GM21737 (cell line): ENCODE data around the gene CCR6.
"Not testable (repeated sequence)": the region's sequence is repeated elsewhere in the genome, so short reads cannot be mapped to it uniquely, and the experiment has no call there.

Experiments
- ATAC-seq: cut with Tn5 transposase; IDR thresholded peaks from one replicate; pipeline ENCODE4 v1.9.1; 2021; ENCODE audit warnings: mild to moderate bottlenecking, moderate library complexity; ENCODE audit not compliant: unreplicated experiment

The CCR6 gene

DNA sequence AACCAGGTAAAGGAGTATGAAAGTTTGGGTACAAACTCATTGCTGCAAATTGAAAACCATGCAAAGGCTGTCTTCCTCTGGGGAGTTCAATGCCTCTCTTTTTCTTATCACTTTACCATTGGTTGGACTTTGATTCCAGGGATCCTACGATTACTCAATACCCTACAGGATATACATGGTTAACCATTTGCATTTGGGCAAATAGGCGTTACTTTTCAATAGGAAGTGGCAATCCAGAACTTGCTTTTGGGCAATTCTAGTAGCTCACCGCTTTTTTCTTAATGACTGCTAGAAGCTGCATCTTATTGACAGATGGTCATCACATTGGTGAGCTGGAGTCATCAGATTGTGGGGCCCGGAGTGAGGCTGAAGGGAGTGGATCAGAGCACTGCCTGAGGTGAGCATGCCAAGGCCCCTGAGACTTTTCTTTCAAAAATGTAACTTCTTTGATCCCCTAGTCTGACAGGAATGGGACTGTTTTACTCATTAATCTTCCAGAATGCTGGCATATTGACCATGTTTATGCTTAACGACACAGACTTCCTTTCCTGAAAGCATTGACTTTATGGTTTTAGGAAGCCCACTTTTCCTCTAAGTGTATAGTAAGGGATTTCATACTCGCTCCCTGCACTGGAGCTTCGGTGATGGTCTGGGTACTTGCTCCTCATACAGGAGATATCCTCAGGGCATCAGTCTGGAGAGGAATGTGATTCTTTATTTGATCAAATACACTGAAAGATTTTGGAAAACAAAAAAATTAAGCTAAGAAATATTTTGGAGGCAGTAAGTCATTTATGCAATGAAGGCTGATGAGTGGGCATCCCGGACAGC is at the start of gene CCR6:
TSS of gene CCR6 (plus strand) at position 270 of the 831 bp plus-strand sequence. CDS start 13,039 bp downstream, outside the sequence.
- no peak for ATAC-seq

DNA sequence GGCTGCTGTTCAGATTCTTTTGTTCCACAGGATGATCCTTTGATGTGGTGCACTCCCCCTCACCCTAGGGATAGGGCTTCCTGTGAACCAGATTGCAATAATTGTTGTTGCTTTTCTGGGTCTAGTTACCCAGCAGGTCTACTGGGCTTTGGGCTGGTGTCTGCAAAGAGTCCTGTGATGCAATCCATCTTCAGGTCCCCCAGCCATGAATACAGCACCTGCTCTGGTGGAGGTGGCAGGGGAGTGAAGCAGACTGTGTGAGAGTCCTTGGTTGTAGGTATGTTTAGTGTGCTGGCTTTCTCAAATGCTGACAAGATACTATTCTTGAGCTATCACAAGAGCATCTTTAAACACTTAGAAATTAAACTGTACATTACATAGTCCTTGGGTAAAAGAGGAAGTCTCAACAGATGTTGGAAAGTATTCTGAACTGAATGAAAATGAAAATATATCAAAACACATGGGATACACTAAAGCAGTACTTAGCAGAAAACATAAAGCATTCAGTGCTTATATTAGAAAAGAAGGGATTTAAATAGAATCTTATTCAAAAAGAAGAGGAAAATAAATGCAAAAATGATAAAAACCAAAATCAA is 49.1 kb upstream of the CCR6 start:
- ATAC-seq: no peak

DNA sequence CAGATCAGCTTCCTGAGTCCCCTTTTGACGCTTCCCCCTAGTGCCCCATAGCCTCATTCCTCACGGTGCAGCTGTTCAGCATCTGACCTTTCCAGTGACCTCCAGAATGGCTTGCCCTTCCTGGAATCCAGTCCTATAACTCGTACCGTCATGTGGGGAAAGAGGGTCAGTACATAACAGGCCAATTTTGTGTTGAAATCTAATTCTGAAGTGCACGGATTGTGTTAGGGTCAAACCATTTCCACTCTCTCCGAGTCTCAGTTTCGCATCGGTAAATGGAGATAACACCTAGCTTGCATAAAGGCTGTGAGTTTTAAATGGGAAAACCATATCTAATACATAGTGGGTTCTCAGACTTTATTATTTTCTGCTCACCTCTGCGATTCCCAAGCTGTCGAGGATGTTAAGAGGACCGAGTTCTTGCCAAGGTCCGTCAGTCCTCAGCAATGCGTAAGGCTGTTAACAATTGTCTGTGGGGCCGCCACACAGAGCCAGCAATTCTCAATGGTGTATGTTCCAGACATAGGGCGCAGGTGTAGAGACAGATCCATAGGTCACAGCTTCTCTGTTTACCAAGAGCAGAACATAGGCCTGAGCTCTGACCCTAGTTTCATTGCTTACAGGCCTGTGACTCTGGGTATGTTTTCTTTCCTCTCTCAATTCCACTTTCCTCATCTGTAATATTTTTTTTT is 45.5 kb upstream of the CCR6 start:
- ATAC-seq: no peak

DNA sequence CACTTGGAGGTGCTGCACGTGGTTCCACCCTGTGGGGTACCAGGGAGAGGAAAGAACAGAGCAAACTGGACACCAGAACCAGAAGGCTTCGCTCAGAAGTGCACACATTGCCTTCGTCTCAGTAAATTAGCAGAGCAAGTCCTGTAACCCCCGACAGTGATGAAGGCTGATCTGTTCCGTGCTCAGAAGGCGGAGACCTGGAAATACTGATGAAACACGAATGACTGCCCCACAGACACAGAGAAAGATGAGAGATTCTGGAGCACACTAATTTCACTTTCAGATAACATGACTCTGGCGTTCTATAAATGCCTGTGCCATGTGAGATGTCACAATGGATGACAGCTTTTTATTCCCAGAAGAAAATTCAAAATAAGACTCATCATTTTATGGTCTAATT is 44.2 kb upstream of the CCR6 start:
- ATAC-seq: no peak

DNA sequence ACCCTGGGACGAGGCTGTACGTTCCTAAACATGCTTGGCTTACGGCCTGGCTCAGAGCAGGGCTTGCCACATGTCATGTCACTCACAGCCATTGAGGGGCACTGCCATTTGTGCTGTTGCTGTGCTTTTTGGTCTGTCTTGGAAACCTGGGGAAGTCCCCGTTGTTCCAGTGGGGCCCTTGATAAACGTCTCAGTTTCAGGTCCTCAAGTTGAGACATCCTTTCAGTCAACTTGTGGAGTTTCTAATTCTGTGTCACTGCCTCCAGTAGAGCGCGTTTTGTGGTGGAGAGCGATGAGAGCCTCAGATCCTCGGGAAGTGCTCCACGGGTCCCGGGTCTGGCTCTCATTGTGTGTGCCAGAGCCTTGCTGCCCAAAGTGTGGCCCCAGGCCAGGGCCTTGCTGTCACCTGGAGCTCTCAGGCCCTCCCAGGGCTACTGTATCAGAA is 43.0 kb upstream of the CCR6 start:
- ATAC-seq: peak; percentile 99

DNA sequence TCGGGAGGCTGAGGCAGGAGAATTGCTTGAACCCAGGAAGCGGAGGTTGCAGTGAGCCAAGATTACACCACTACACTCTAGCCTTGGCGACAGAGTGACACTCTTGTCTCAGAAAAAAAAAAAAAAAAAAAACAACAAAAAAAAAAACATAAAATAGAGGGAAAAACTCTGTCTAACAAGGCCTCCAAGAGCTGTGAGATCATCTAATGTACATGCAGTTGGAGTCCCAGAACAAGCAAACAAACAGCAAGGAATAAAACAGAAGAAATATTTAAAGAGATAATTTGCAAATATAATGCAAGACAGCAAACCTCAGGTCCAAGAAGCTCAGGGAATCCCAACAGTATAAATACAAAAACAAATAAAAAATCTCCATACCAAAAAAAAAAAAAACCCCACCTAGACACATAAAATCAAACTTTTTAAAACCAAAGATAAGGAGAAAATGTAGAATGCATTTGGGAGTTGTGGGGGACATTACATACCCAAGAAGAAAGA is 35.0 kb upstream of the CCR6 start:
- ATAC-seq: no peak

DNA sequence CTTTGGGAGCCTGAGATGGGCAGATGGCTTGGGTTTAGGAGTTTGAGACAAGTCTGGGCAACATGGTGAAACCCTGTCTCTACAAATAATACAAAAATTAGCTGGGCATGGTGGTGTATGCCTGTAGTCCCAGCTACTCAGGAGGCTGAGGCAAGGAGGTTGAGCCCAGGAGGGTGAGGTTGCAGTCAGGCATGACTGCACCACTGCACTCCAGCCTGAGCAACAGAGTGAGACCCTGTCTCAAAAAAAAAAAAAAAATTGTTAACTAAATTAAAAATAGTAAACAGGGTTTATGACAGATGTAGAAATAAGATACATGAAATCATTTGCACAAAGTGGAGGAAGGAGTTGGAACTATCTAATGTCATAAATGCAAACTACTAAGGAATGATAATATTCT is 34.2 kb upstream of the CCR6 start:
- not testable (repeated sequence) for ATAC-seq

DNA sequence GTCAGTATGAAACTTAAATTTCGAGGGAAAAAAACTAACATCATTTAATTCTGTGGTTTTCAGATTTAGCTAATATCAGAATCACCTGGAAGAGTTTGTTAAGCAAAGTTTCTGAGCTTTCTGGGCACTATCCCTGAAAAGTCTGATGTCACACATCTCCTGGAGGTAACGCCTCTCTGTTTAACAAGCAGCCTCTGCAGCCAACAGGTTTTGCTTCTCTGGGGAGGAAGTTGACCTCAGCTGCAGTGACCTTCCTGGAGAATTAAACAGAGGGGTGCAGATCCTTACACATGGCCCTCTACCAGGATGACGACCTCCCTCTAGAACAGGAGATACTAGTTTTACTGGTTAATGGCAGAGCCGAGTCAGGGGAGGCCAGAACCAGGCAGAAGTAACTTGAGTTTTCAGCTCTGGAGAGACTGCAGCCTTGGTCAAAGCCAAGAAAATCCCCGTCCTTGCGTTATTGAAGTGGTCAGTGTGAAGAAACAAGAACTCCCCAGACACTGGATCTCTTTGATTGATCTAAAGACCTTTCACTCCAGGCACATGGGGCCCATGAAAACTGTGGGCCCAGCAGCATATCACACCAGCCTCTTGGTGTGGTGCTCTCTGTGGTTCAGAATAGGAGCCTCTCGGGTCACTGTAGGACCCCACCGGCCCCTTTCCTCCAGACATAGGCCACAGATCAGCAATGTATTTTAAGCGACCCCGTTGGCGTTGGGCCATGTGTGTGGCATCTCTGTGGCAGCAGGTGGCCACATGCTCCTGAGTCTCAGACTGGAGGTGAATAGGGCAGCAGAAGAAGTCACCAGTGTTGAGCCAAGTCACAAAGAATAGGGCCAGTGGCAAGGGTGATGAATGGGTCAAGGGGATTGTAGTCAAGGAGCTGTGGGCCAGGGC is 33.4 kb upstream of the CCR6 start:
- no peak for ATAC-seq

DNA sequence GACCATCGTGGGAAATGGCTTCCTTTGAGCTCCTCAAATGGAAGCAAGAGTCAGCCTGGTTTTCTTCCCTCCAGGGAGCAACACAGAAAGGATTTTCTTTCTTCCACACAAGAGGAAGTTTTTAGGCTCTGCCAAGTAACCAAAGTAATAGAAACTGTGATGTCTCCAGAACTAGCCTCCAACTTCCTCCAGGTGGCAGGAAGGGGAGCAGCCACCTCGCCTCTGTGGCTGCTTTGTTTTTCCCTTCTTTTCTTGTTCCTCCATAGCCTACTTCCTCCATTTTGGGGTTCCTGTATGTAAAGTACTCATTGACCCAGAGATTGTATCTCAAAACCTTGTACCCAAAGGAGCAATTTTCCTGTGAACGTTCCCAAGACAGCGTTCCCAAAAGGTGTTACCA is 32.7 kb upstream of the CCR6 start:
- ATAC-seq: no peak

DNA sequence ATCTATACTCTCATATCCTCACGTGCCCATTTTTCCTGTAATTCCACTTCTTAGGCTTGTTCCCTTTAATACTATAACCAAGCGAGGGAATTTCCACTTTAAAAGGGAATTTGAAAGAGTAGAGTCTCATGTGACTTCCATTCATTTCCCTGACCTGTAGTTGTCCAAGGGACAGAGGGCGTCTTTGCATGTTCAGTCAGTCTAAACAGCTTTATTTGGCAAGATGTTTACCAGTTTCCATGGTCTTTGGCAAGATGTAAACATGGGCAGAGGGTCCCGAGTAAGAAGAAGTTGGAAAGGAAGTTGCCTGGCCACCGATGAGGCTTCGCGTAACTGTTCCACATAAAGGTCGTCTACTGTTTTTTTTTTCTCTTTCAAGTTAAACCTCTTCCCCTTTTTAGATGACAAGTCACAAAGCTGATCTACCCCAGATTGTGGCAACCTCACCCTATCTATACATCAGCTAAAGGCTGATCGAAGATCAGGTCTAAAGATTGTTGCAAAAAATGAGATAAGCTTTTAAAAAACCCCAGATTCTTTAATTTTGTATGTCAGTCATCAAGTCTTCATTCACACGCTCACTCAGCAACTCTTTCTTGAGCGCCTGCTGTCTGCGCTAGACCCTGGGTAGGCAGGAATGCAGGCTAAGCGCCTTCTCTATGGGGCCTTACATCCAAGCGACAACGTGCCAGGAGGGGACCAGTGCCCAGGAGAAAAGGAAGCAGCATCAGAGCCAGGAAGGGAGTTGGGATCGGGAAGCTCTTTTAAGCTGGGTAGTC is 31.7 kb upstream of the CCR6 start:
- ATAC-seq: no peak

DNA sequence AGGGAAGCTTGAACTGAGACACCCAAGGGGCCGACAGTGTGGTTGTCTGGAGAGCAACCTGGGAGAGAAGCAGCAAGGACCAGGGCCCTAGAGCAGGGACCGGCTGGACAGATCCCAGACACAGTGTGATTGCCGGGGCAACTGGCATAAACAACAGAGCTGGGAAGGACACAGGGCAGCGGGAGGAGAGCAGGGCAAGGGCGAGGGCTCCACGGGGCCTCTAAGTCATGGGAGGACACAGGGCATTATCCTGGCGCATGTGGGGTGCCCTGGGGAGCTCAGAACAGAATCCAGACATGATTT is 31.1 kb upstream of the CCR6 start:
- no peak for ATAC-seq

DNA sequence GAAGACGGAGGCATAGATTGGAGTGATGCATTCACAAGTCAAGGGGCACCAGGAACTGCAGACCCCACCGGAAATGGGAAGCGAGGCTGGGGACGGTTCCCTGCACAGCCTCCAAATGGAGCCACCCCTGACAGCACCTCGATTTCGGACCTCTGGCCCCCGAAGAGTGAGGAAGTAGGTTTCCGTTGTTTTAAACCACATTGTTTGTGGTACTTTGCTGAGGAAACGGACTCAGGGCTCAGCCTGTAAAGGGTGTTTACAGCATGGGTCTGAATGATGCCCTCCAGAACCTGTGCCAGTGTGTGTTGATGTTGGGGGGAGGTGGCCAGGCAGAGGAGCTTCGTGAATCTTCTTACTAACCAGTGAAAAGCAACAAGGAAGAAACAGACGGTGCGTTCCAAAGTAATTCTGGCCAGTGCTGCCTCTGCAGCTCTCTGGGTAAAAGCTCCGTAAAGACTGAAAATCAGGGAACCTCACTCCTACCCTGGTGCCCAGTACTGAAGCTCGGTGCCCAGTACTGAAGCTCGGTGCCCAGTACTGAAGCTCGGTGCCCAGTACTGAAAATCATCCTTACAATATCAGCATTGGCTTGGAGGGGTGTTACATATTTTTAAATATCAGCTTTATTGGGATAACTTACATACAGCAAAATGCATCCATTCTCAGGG is 30.1 kb upstream of the CCR6 start:
- ATAC-seq: no peak

DNA sequence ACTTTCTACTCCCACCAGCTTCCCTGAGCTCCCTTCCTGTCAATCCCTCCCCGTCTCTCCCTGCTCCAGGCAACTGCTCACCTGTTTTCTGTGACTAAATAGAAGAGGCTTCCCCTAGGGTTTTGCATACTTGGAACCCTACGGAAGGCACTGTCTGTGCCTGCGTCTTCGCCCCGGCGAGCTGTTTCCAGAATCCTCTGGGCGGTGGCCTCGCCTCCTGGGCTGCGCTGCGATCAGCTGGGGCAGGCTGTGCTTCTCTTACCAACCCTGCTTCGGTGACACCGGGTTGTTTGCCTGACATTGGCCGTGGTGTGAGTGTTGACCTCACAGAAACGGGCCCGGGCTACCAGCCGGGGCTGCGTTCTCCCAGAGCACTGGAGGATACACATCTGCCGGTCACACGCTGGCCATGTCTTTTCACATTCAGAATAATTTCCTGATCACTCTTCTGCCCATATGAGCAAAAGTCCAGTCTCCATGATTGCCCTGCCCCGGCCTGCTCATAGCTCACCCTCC is 29.4 kb upstream of the CCR6 start:
- no peak for ATAC-seq

DNA sequence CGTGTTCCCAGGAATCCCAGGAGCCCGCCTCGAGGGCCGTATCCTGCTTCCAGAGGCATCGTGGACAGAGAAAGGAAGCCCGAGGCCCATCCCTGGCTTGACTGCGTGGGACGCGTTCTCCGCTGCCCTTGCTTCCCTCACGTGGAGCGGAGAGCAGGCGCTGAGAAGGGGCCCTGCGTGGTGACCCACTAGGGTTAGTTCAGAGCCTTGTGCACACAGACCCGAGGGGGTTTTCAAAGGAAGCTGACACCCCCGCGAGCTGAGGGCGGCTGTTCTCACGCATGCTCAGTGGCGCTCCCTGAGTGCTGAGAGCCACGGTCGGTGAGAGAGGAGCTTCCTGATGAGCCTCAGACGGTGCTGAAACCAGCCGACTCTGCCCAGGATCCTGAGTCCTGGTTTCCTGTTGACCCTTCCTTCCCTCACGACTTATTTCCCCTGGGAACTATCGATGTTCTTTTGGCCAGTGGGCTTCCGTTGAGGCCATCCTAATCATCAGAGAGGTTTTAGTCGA is 28.9 kb upstream of the CCR6 start:
- ATAC-seq: peak; percentile 36

DNA sequence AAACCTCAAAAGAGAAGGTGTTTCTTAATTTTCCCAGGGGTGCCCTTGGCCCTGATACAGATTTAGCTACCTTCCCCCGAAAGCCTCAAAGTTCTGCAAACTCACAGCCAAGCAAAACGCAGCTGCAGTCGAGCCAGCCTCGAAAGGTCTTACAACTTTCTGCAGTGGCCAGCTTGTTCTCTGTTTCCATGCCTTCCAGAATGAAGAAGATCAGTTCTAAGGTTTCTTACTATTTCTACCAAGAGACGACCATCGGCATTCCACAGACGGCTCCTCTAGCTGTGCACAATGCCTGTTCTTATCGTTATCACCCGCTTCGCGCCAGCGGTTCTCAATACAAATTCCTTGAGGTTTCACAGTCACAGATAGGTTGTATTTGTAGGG is 28.5 kb upstream of the CCR6 start:
- peak; percentile 13 for ATAC-seq

DNA sequence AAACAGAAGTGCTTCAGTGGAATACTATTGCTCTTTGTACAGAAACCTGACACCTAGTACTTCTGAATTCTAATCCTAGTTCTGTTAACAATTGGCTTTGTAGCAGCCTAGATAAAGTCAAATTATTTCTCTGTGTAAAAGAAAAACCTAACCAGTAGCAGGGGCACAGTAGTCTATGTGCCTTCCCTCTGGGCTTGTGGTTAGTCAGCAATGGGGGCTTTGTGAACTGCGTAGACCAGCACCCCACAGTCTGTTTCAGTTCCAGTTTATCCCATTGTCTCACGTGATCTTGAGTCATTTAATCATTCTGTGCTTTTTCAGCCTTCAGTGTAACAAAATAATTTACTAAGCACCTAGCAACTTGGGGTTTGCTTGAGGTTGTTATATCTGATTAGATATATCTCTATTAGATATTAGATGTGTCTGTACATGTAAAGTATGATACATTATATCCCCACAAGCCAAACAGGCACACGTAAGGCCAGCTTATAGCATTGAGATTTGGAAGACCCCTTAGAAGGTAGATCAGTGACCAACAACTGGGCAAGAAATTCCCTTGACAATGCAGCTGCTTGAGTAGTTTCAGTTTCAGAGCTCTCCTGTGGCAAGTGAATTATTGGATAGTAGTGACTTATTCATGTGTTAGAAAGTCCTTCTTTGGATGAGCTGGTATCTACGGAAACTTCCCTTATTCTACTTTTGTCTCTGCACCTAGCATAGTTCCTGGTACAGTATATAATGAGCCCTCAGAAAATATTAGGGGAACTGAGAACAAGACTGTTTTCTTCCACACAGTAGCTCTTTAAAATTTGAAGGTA is 27.9 kb upstream of the CCR6 start:
- ATAC-seq: peak; percentile 42

DNA sequence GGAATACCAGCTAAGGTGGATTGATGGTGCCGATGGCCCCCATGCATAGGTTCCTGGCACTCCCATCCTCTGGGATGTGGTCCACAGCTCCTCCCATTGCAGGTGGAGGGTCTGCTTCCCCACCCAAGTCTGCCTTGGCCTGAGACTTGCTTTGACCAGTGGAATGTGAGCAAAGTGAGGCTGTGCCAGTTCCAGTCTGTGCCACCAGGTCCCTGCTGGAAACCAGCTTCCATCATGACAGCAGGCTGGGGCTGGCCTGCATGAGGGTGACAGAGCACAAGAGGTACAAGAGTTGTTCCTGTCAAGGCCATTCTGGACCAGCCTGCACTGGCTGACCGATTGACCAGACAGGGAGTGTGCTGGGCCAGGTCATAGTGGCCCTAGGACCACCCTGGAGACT is 27.0 kb upstream of the CCR6 start:
- no peak for ATAC-seq

DNA sequence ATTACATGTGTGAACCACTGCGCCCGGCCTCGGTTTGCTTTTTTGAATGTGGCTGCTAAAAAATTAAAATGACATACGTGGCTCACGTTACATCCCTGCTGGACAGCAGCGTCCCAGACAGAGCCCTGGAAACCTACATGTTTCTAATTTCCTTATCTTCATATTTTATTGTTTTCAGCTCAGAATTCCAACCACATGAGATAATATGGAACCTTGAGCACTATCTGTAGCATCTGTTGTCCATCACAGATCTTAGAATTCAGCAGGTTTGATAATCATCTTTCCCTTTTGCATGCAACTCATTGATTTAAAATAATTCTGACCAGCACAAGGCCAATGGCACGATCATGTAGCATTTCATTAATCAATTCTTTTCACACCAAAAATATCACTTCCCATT is 25.9 kb upstream of the CCR6 start:
- ATAC-seq: no peak
